Measurements from ENCODE around the gene NKG7. TPM values are rescaled to one million over a fixed set of nuclear protein-coding genes. Genes with fewer than 3 reads are reported as not detected.
A peak's percentile ranks its signal among the peaks of the same experiment; 100 is the strongest.
"Not testable (repeated sequence)": the region's sequence is repeated elsewhere in the genome, so short reads cannot be mapped to it uniquely, and the experiment has no call there.

The NKG7 gene
- total RNA-seq, 3 donors from 2014 or later (not counting 1 experiment from before 2014, with no cell fraction given): 2,907 to 3,894 (median 3,151) TPM

DNA sequence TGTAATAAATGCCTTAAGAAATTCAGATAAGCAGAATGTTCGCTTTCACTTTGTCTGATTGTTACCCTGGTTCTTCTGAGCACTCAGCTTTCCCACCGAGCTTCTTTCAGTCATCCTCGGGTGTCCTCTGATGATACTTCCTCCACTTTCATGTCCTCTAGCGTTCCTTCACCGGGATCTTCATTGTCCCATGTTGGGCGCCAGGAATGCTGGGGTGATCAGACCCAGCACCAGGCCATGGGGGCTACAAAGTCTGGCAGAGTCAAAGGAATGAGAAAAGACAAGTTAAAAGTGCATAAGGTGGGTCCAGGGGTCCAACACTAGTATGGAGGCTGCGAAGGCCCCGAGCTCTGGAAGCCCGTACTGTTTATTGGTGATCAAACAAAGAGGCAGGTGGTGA lies 29.7 kb upstream of the NKG7 start:
- no peaks in the 10 kb centered on the region for H3K27me3 Mint-ChIP-seq (ENCODE audit: low read depth in 2 of 2)
- no peak for TF ChIP-seq CTCF (IDR thresholded peaks at IDR 0.05)
- Histone ChIP-seq H3K27me3 (ENCODE audit: control insufficient read depth, insufficient read depth, low read length) (no peaks in the 10 kb centered on the region), H3K4me1 (ENCODE audit: control insufficient read depth, insufficient read depth, low read length) (peaks cover 4% of the 10 kb centered on the region), H3K27ac (ENCODE audit: low read length) (no peak overlapping the region), H3K9me3 (ENCODE audit: control insufficient read depth, insufficient read depth, low read length) (peaks cover 10% of the 10 kb centered on the region), H3K36me3 (ENCODE audit: control insufficient read depth, insufficient read depth, low read length) (no peaks in the 10 kb centered on the region), H3K4me3 (ENCODE audit: low read length) (no peak overlapping the region)
- ATAC-seq: no peak
- peaks cover 19% of the 10 kb centered on the region for H3K36me3 Mint-ChIP-seq
- peaks cover 3 to 6% of the 10 kb centered on the region in 2 donors for H3K9me3 Mint-ChIP-seq
- H3K27ac Mint-ChIP-seq: no peak overlapping the region
- 96% methylated on average over 9 of the region's 9 CpGs for WGBS (ENCODE audit: insufficient coverage)
- no peak for DNase-seq
- no peak overlapping the region for H3K4me3 Mint-ChIP-seq
- peaks cover 32 to 47% of the 10 kb centered on the region in 2 donors for H3K4me1 Mint-ChIP-seq
- intact Hi-C loops (cut with micrococcal nuclease): no loop called here

- intact Hi-C loops (cut with micrococcal nuclease); H3K4me3 ChIP-seq (ENCODE audit: low read length); ATAC-seq; H3K36me3 ChIP-seq (ENCODE audit: control insufficient read depth, insufficient read depth, low read length); H3K27me3 Mint-ChIP-seq (ENCODE audit: low read depth in 2 of 2); H3K4me3 Mint-ChIP-seq; H3K27me3 ChIP-seq (ENCODE audit: control insufficient read depth, insufficient read depth, low read length); H3K9me3 ChIP-seq (ENCODE audit: control insufficient read depth, insufficient read depth, low read length); DNase-seq; H3K27ac ChIP-seq (ENCODE audit: low read length); H3K9me3 Mint-ChIP-seq: not testable (repeated sequence)
- peaks cover 41 to 55% of the 10 kb centered on the region in 2 donors for H3K4me1 Mint-ChIP-seq
- H3K27ac Mint-ChIP-seq: peak overlapping the region in 1 of 2 donors; percentile 25
- WGBS (ENCODE audit: insufficient coverage): 90% methylated on average over 7 of the region's 7 CpGs
- H3K4me1 ChIP-seq (ENCODE audit: control insufficient read depth, insufficient read depth, low read length): peaks cover 16% of the 10 kb centered on the region
- peaks cover 19% of the 10 kb centered on the region for H3K36me3 Mint-ChIP-seq
Observed at GRCh38 chr19:51399936-51400335, 27.5 kb upstream of the NKG7 start.

DNA sequence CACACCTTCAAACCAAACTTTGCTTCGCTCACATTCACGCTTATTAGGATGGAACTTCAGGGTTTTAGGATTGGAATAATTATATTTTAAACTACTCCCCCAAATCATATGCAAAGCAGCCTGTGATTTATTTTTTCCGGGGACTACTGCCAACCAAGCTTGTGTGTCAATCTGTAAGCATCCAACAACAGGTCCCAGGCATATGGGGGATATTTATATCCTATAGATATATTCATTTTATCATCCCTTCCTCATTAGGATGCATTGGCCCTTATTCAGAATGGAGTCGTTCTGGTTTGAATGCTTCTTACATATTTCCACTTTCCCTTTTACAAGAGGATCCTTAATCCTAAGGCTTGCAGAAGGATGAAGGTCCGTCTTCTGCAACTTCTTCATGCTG lies 26.8 kb upstream of the NKG7 start:
- Mint-ChIP-seq H3K36me3 (peaks cover 19% of the 10 kb centered on the region), H3K27ac (no peak overlapping the region), H3K4me3 (no peak overlapping the region), H3K27me3 (ENCODE audit: low read depth in 2 of 2) (no peaks in the 10 kb centered on the region), H3K9me3 (peaks cover 3 to 6% of the 10 kb centered on the region in 2 donors), H3K4me1 (peaks cover 48 to 62% of the 10 kb centered on the region in 2 donors)
- intact Hi-C loops (cut with micrococcal nuclease): no loop called here
- no peak overlapping the region for H3K27ac ChIP-seq (ENCODE audit: low read length)
- no peak for TF ChIP-seq CTCF (IDR thresholded peaks at IDR 0.05)
- no peaks in the 10 kb centered on the region for H3K27me3 ChIP-seq (ENCODE audit: control insufficient read depth, insufficient read depth, low read length)
- DNase-seq (no peak), ATAC-seq (no peak)
- no peak overlapping the region for H3K4me3 ChIP-seq (ENCODE audit: low read length)
- peaks cover 10% of the 10 kb centered on the region for H3K9me3 ChIP-seq (ENCODE audit: control insufficient read depth, insufficient read depth, low read length)
- peaks cover 23% of the 10 kb centered on the region for H3K4me1 ChIP-seq (ENCODE audit: control insufficient read depth, insufficient read depth, low read length)
- no peaks in the 10 kb centered on the region for H3K36me3 ChIP-seq (ENCODE audit: control insufficient read depth, insufficient read depth, low read length)
- WGBS (ENCODE audit: insufficient coverage): 100% methylated on average over 2 of the region's 5 CpGs

DNA sequence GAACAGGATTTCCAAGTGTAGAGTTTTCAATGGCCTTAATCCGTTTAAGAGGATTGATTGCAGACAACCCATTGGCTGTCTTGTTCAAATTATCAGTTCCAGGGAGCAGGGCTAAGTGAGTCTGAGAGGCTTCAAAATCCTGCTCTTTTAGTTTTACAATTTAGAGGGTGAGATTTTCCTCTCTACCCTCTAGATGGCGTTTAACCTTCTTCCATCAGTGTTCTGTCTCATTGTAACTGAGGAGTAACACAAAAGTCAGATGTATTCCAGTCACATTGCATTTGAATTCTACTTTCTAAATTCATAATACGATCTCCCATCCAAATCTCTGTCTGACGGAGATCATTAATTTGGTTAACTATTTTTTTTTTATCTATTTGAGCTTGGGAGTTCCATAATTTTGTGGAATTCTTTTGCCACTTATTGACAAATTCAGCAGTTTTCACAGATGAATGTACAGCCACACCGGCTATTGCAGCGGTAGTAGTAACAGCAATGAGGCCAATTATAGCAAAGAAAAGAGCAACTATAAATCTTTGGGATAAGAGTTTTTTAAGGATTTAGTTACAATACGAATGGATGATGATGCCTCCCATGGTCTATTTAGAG lies 25.7 kb upstream of the NKG7 start:
- DNase-seq: peak in 1 of 2 donors; percentile 54
- Histone ChIP-seq H3K4me3 (ENCODE audit: low read length) (no peak overlapping the region), H3K36me3 (ENCODE audit: control insufficient read depth, insufficient read depth, low read length) (no peaks in the 10 kb centered on the region), H3K9me3 (ENCODE audit: control insufficient read depth, insufficient read depth, low read length) (peaks cover 10% of the 10 kb centered on the region), H3K27ac (ENCODE audit: low read length) (no peak overlapping the region), H3K4me1 (ENCODE audit: control insufficient read depth, insufficient read depth, low read length) (peaks cover 31% of the 10 kb centered on the region), H3K27me3 (ENCODE audit: control insufficient read depth, insufficient read depth, low read length) (no peaks in the 10 kb centered on the region)
- WGBS (ENCODE audit: insufficient coverage): 76% methylated on average over 4 of the region's 7 CpGs
- no peak overlapping the region for H3K4me3 Mint-ChIP-seq
- intact Hi-C loops (cut with micrococcal nuclease): no loop called here
- TF ChIP-seq CTCF (IDR thresholded peaks at IDR 0.05): peak; percentile 60
- H3K4me1 Mint-ChIP-seq: peaks cover 54 to 61% of the 10 kb centered on the region in 2 donors
- H3K9me3 Mint-ChIP-seq: peaks cover 3 to 6% of the 10 kb centered on the region in 2 donors
- H3K36me3 Mint-ChIP-seq: peaks cover 16% of the 10 kb centered on the region
- peak overlapping the region; percentile 42 to 70 for H3K27ac Mint-ChIP-seq
- H3K27me3 Mint-ChIP-seq (ENCODE audit: low read depth in 2 of 2): no peaks in the 10 kb centered on the region
- ATAC-seq: no peak

DNA sequence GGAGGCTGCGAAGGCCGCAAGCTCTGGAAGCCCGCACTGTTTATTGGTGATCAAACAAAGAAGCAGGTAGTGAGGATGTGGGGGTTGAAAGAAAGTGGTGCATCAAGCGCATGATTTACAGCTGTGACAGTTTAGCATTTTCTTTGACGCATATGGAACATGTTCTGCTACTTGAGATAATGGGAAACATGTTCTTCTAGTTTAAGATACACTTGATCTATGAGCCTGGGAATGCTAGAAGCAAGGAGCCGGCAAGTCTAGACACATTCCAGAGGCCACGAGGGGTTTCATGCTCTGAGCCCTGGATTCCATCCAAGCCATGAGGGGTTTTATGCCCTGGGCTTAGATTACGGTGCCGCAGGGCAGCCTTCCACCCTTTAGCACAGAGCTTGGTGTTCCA lies 25.0 kb upstream of the NKG7 start:
- H3K36me3 ChIP-seq (ENCODE audit: control insufficient read depth, insufficient read depth, low read length); H3K27me3 ChIP-seq (ENCODE audit: control insufficient read depth, insufficient read depth, low read length); H3K27ac ChIP-seq (ENCODE audit: low read length); H3K4me3 ChIP-seq (ENCODE audit: low read length); H3K27me3 Mint-ChIP-seq (ENCODE audit: low read depth in 2 of 2); H3K9me3 Mint-ChIP-seq; H3K4me3 Mint-ChIP-seq; H3K9me3 ChIP-seq (ENCODE audit: control insufficient read depth, insufficient read depth, low read length); intact Hi-C loops (cut with micrococcal nuclease); DNase-seq; ATAC-seq: not testable (repeated sequence)
- peaks cover 10% of the 10 kb centered on the region for H3K36me3 Mint-ChIP-seq
- peaks cover 61 to 68% of the 10 kb centered on the region in 2 donors for H3K4me1 Mint-ChIP-seq
- peaks cover 33% of the 10 kb centered on the region for H3K4me1 ChIP-seq (ENCODE audit: control insufficient read depth, insufficient read depth, low read length)
- H3K27ac Mint-ChIP-seq: peak overlapping the region in 1 of 2 donors; percentile 42
- 96% methylated on average over 9 of the region's 9 CpGs for WGBS (ENCODE audit: insufficient coverage)
